Measurements from ENCODE around the gene DHX8. TPM values are rescaled to one million over a fixed set of nuclear protein-coding genes. Genes with fewer than 3 reads are reported as not detected.

DHX8 gene
- polyA plus RNA-seq, 1 donor (not counting 4 experiments of a cell fraction or from before 2014, with no cell fraction given) = 30.1 TPM

DNA sequence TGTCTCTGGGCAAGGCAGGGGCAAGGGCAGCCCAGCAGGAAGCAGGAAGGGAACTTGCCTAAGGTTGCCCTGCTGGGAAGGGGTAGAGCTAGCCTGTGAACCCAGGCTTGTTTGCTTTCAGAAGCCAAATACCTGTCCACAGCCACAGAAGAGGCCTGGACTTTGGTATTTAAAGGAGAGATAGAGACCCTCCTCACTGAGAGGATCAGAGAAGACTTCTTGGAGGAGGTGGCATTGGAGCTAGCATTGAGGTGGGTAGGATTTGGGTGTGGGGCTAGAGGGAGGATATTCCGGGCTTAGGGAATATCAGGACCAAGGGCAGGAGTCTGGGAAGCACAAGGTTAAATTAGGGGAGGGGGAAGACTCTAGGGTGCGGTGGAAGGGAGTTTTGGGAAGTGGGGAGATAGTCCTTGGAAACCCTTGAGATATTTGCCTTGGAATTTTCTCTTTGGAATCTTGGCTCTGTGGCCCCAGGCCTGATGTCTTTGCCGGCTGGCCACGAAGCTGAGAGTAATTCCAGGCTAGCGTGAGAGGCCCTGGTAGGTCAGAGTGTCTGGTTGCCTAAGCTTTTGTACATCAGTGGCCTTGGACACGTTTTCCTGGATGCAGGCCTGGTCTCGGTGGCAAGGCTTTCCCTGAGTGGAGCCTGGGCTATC, 75.5 kb downstream of the DHX8 start:
- Histone ChIP-seq H3K27ac (ENCODE audit: control insufficient read depth, insufficient read depth, low read length) (no peak overlapping the region), H3K36me3 (ENCODE audit: control insufficient read depth in 2 of 2, extremely low read depth in 1 of 2, insufficient read depth in 2 of 2, low read length in 2 of 2) (no peaks in the 10 kb centered on the region), H3K4me2 (ENCODE audit: control insufficient read depth, extremely low read depth, insufficient read depth, low read depth, low read length) (no peak overlapping the region), H3K9ac (ENCODE audit: control insufficient read depth, extremely low read depth, insufficient read depth, low read length) (no peak overlapping the region), H3K79me2 (ENCODE audit: control insufficient read depth, insufficient read depth, low read length) (no peaks in the 10 kb centered on the region), H3K4me3 (ENCODE audit: control insufficient read depth in 2 of 3, extremely low read depth in 1 of 3, insufficient read depth in 2 of 3, low read depth in 1 of 3, low read length in 3 of 3) (no peak overlapping the region), H3K9me1 (ENCODE audit: control insufficient read depth, extremely low read depth, insufficient read depth, low read length) (no peaks in the 10 kb centered on the region), H3K9me3 (ENCODE audit: control insufficient read depth, low read depth, low read length) (no peaks in the 10 kb centered on the region), H4K20me1 (ENCODE audit: control insufficient read depth, extremely low read depth, insufficient read depth, low read length) (no peaks in the 10 kb centered on the region), H3K4me1 (ENCODE audit: control insufficient read depth, extremely low read depth, insufficient read depth, low read length) (peaks cover 25% of the 10 kb centered on the region), H3K27me3 (ENCODE audit: control insufficient read depth, extremely low read depth, insufficient read depth, low read length) (no peaks in the 10 kb centered on the region), H2AFZ (ENCODE audit: control insufficient read depth, low read length) (no peak overlapping the region)
- DNase-seq (ENCODE audit: low read depth, low spot score) (no peak), FAIRE-seq (no peak)
- dilution Hi-C loops (cut with MboI; ENCODE audit: extremely low pct_ligation_motif_present, low sequenced_read_pairs) = no loop called here
- no peak for TF ChIP-seq EZH2 (IDR thresholded peaks at IDR 0.05; ENCODE audit: low read length)
- TF ChIP-seq, protein P1, sequence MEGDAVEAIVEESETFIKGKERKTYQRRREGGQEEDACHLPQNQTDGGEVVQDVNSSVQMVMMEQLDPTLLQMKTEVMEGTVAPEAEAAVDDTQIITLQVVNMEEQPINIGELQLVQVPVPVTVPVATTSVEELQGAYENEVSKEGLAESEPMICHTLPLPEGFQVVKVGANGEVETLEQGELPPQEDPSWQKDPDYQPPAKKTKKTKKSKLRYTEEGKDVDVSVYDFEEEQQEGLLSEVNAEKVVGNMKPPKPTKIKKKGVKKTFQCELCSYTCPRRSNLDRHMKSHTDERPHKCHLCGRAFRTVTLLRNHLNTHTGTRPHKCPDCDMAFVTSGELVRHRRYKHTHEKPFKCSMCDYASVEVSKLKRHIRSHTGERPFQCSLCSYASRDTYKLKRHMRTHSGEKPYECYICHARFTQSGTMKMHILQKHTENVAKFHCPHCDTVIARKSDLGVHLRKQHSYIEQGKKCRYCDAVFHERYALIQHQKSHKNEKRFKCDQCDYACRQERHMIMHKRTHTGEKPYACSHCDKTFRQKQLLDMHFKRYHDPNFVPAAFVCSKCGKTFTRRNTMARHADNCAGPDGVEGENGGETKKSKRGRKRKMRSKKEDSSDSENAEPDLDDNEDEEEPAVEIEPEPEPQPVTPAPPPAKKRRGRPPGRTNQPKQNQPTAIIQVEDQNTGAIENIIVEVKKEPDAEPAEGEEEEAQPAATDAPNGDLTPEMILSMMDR (optimal IDR thresholded peaks at IDR 0.05 in 1 of 3, IDR thresholded peaks at IDR 0.05 in 1 of 3, conservative IDR thresholded peaks at IDR 0.05 in 1 of 3; ENCODE audit: extremely low read depth in 1 of 3, insufficient read depth in 2 of 3, low read length in 3 of 3) = no peak

GRCh38 chr17:43560461-43561427, 77.0 kb downstream of the DHX8 start:
- H3K79me2 ChIP-seq (ENCODE audit: control insufficient read depth, insufficient read depth, low read length) = no peaks in the 10 kb centered on the region
- no peak overlapping the region for H3K4me3 ChIP-seq (ENCODE audit: control insufficient read depth in 2 of 3, extremely low read depth in 1 of 3, insufficient read depth in 2 of 3, low read depth in 1 of 3, low read length in 3 of 3)
- no peaks in the 10 kb centered on the region for H3K27me3 ChIP-seq (ENCODE audit: control insufficient read depth, extremely low read depth, insufficient read depth, low read length)
- no peak overlapping the region for H2AFZ ChIP-seq (ENCODE audit: control insufficient read depth, low read length)
- peaks cover 25% of the 10 kb centered on the region for H3K4me1 ChIP-seq (ENCODE audit: control insufficient read depth, extremely low read depth, insufficient read depth, low read length)
- H3K9me3 ChIP-seq (ENCODE audit: control insufficient read depth, low read depth, low read length) = no peaks in the 10 kb centered on the region
- dilution Hi-C loops (cut with MboI; ENCODE audit: extremely low pct_ligation_motif_present, low sequenced_read_pairs) = no loop called here
- DNase-seq (ENCODE audit: low read depth, low spot score) = no peak
- H4K20me1 ChIP-seq (ENCODE audit: control insufficient read depth, extremely low read depth, insufficient read depth, low read length) = no peaks in the 10 kb centered on the region
- H3K9me1 ChIP-seq (ENCODE audit: control insufficient read depth, extremely low read depth, insufficient read depth, low read length) = no peaks in the 10 kb centered on the region
- no peaks in the 10 kb centered on the region for H3K36me3 ChIP-seq (ENCODE audit: control insufficient read depth in 2 of 2, extremely low read depth in 1 of 2, insufficient read depth in 2 of 2, low read length in 2 of 2)
- no peak overlapping the region for H3K9ac ChIP-seq (ENCODE audit: control insufficient read depth, extremely low read depth, insufficient read depth, low read length)
- H3K4me2 ChIP-seq (ENCODE audit: control insufficient read depth, extremely low read depth, insufficient read depth, low read depth, low read length) = peak overlapping the region; percentile 39
- FAIRE-seq = no peak
- no peak overlapping the region for H3K27ac ChIP-seq (ENCODE audit: control insufficient read depth, insufficient read depth, low read length)
- TF ChIP-seq, protein P1 (optimal IDR thresholded peaks at IDR 0.05 in 1 of 3, IDR thresholded peaks at IDR 0.05 in 1 of 3, conservative IDR thresholded peaks at IDR 0.05 in 1 of 3; ENCODE audit: extremely low read depth in 1 of 3, insufficient read depth in 2 of 3, low read length in 3 of 3) = no peak
- TF ChIP-seq EZH2 (IDR thresholded peaks at IDR 0.05; ENCODE audit: low read length) = no peak
